ENCODE measurements around the gene USP19.

GRCh38 chr3:49119439-49119838 is 1.2 kb downstream of the USP19 start:
- TF ChIP-seq CTCF (IDR thresholded peaks at IDR 0.05): no peak
- no peak for TF ChIP-seq ZNF232 (CRISPR knock-in tag; IDR thresholded peaks at IDR 0.05)
- no peak for TF ChIP-seq ERG (CRISPR knock-in tag; IDR thresholded peaks at IDR 0.05)
- no peak for TF ChIP-seq NFE2L1 (CRISPR knock-in tag; IDR thresholded peaks at IDR 0.05)
- no peak for TF ChIP-seq USF1 (CRISPR knock-in tag; IDR thresholded peaks at IDR 0.05)
- no peak for TF ChIP-seq CREM (CRISPR knock-in tag; IDR thresholded peaks at IDR 0.05)
- TF ChIP-seq MAX (CRISPR knock-in tag; IDR thresholded peaks at IDR 0.05): no peak
- no peak for TF ChIP-seq NR3C1 (CRISPR knock-in tag; conservative IDR thresholded peaks at IDR 0.05; ENCODE audit: low read depth)
- TF ChIP-seq PREB (CRISPR knock-in tag; IDR thresholded peaks at IDR 0.05; ENCODE audit: borderline replicate concordance): no peak
- no peak for TF ChIP-seq FOXP4 (CRISPR knock-in tag; IDR thresholded peaks at IDR 0.05)
- no peak for TF ChIP-seq ZNF532 (CRISPR knock-in tag; IDR thresholded peaks at IDR 0.05; ENCODE audit: borderline replicate concordance)
- no peak for TF ChIP-seq ZNF121 (CRISPR knock-in tag; IDR thresholded peaks at IDR 0.05)
